Vagina (tissue), 2 donors: ENCODE results near the gene ISOC2. TPM values are rescaled to one million over a fixed set of nuclear protein-coding genes. Genes with fewer than 3 reads are reported as not detected.
"Not testable (repeated sequence)": the region's sequence is repeated elsewhere in the genome, so short reads cannot be mapped to it uniquely, and the experiment has no call there.

Source experiments
- DNase-seq, 2 donors: peaks; one replicate each; pipeline ENCODE4 v3.0.0-alpha.2; 2017; ENCODE audit errors: extremely low spot score in 2 of 2
- H3K27ac ChIP-seq: fragments of 200-600 bp; sonication (generic); one replicate; pipeline ENCODE4 v1.5.1; 2019
- H3K27me3 ChIP-seq: fragments of 200-600 bp; sonication (generic); one replicate; pipeline ENCODE4 v1.5.1; 2019
- H3K36me3 ChIP-seq, 2 donors: fragments of 200-600 bp; sonication (generic); one replicate each; pipeline ENCODE4 v1.5.1; 2017 to 2019
- H3K4me1 ChIP-seq: fragments of 200-600 bp; sonication (generic); one replicate; pipeline ENCODE4 v1.5.1; 2019
- H3K4me3 ChIP-seq, 2 donors: fragments of 200-600 bp; sonication (generic); 1 replicate in 1 of 2; 2 replicates in 1 of 2; pipeline ENCODE4 v1.5.1; 2016 to 2019
- H3K9me3 ChIP-seq: fragments of 200-600 bp; sonication (generic); one replicate; pipeline ENCODE4 v1.5.1; 2019
- CTCF ChIP-seq, 3 experiments: fragments of 450-650 bp in 2 of 3; fragments of 200-600 bp in 1 of 3; sonication (generic) in 1 of 3; IDR thresholded peaks; one replicate each; pipeline ENCODE4 v1.5.1; 2017 to 2019; ENCODE audit warnings: antibody characterized with exemption in 3 of 3, mild to moderate bottlenecking in 2 of 3, moderate library complexity in 2 of 3
- POLR2A ChIP-seq, 2 donors: fragments of 450-650 bp; IDR thresholded peaks; one replicate each; pipeline ENCODE4 v1.6.1; 2017; ENCODE audit warnings: antibody characterized with exemption in 2 of 2, mild to moderate bottlenecking in 2 of 2, moderate library complexity in 2 of 2
- POLR2AphosphoS5 ChIP-seq, 2 donors: sonication (generic); formaldehyde crosslinking; IDR thresholded peaks; one replicate each; pipeline ENCODE4 v1.9.0; 2017; ENCODE audit warnings: antibody characterized with exemption in 2 of 2, mild to moderate bottlenecking in 2 of 2, low read depth in 1 of 2; ENCODE audit not compliant: insufficient read depth in 1 of 2
- intact Hi-C: fragments of 100-400 bp; cut with DNase I; formaldehyde crosslinking; loops from one replicate; pipeline ENCODE4 v1.15.1; 2023
- total RNA-seq: library from RNA; depleted of rRNA; stranded (reverse); fragments of >200 nt; gene quantifications from one replicate; pipeline ENCODE4 v1.2.3, GENCODE V29; 2016

Gene ISOC2
- total RNA-seq, 1 donor from 2014 or later = 61.4 TPM

GRCh38 chr19:55451965-55452748 is 9.3 kb downstream of the ISOC2 start:
- intact Hi-C loops = no loop called here
- no peaks in the 10 kb centered on the region for H3K9me3 ChIP-seq
- no peak overlapping the region for H3K27ac ChIP-seq
- peak overlapping the region in 1 of 2 donors; percentile 29 for H3K4me3 ChIP-seq
- H3K4me1 ChIP-seq = peaks cover 28% of the 10 kb centered on the region
- peaks cover 0 to 5% of the 10 kb centered on the region in 2 donors for H3K36me3 ChIP-seq
- peaks cover 17% of the 10 kb centered on the region for H3K27me3 ChIP-seq
- TF ChIP-seq POLR2AphosphoS5 (IDR thresholded peaks at IDR 0.05; ENCODE audit: insufficient read depth in 1 of 2, low read depth in 1 of 2) (no peak), POLR2A (IDR thresholded peaks at IDR 0.05) (no peak), CTCF (IDR thresholded peaks at IDR 0.05) (no peak)
- DNase-seq = no peak

GRCh38 chr19:55451163-55451964 is 10.1 kb downstream of the ISOC2 start:
- Histone ChIP-seq H3K36me3 (peaks cover 0 to 5% of the 10 kb centered on the region in 2 donors), H3K4me3 (peak overlapping the region in 1 of 2 donors; percentile 29), H3K27me3 (peaks cover 17% of the 10 kb centered on the region), H3K9me3 (no peaks in the 10 kb centered on the region), H3K27ac (no peak overlapping the region), H3K4me1 (peaks cover 28% of the 10 kb centered on the region)
- intact Hi-C loops = no loop called here
- TF ChIP-seq CTCF (IDR thresholded peaks at IDR 0.05) (no peak), POLR2AphosphoS5 (IDR thresholded peaks at IDR 0.05; ENCODE audit: insufficient read depth in 1 of 2, low read depth in 1 of 2) (no peak), POLR2A (IDR thresholded peaks at IDR 0.05) (no peak)
- DNase-seq = no peak

- Histone ChIP-seq H3K4me1 (peaks cover 28% of the 10 kb centered on the region), H3K36me3 (no peaks in the 10 kb centered on the region), H3K27me3 (peaks cover 17% of the 10 kb centered on the region), H3K9me3 (no peaks in the 10 kb centered on the region), H3K27ac (no peak overlapping the region), H3K4me3 (no peak overlapping the region)
- intact Hi-C loops = no loop called here
- TF ChIP-seq POLR2AphosphoS5 (IDR thresholded peaks at IDR 0.05; ENCODE audit: insufficient read depth in 1 of 2, low read depth in 1 of 2) (no peak), POLR2A (IDR thresholded peaks at IDR 0.05) (no peak), CTCF (IDR thresholded peaks at IDR 0.05) (no peak)
- no peak for DNase-seq
Measured at GRCh38 chr19:55449469-55449868, 12.0 kb downstream of the ISOC2 start.

- H3K9me3 ChIP-seq, H3K27ac ChIP-seq, DNase-seq, intact Hi-C loops, H3K4me3 ChIP-seq, H3K36me3 ChIP-seq: not testable (repeated sequence)
- peaks cover 28% of the 10 kb centered on the region for H3K4me1 ChIP-seq
- H3K27me3 ChIP-seq = peaks cover 17% of the 10 kb centered on the region
Measured at GRCh38 chr19:55448175-55448490, 13.3 kb downstream of the ISOC2 start.

GRCh38 chr19:55447421-55448174 is 13.8 kb downstream of the ISOC2 start:
- H3K4me3 ChIP-seq = no peak overlapping the region
- no peaks in the 10 kb centered on the region for H3K36me3 ChIP-seq
- no peak for DNase-seq
- peaks cover 24% of the 10 kb centered on the region for H3K4me1 ChIP-seq
- H3K9me3 ChIP-seq = no peaks in the 10 kb centered on the region
- no peak overlapping the region for H3K27ac ChIP-seq
- intact Hi-C loops = no loop called here
- peaks cover 21% of the 10 kb centered on the region for H3K27me3 ChIP-seq
- TF ChIP-seq POLR2AphosphoS5 (IDR thresholded peaks at IDR 0.05; ENCODE audit: insufficient read depth in 1 of 2, low read depth in 1 of 2) = no peak
